Mesenchymal stem cell (in vitro differentiated cells and primary cell): ENCODE measurements around the gene RBMS1.
A peak's percentile ranks its signal among the peaks of the same experiment; 100 is the strongest.

Experiments
- DNase-seq: peaks from one replicate; pipeline ENCODE4 v3.0.0-alpha.2; 2013
- H2AFZ ChIP-seq: one replicate; pipeline ENCODE4 v1.6.1; 2013; ENCODE audit warnings: low read depth, mild to moderate bottlenecking, control low read depth, inconsistent platforms, low read length, moderate library complexity
- H2AK5ac ChIP-seq: 2 replicates; pipeline ENCODE4 v1.6.1; 2013; ENCODE audit warnings: low read length, moderate library complexity, mild to moderate bottlenecking, inconsistent platforms; ENCODE audit not compliant: severe bottlenecking
- H2BK120ac ChIP-seq: one replicate; pipeline ENCODE4 v1.6.1; 2013; ENCODE audit warnings: low read depth, mild to moderate bottlenecking, inconsistent platforms, low read length, moderate library complexity
- H2BK12ac ChIP-seq, 2 experiments: one replicate each; pipeline ENCODE4 v1.6.1; 2013; ENCODE audit warnings: inconsistent platforms in 2 of 2, low read length in 2 of 2, mild to moderate bottlenecking in 2 of 2, moderate library complexity in 2 of 2, control low read depth in 1 of 2
- H2BK15ac ChIP-seq: one replicate; pipeline ENCODE4 v1.6.1; 2013; ENCODE audit warnings: mild to moderate bottlenecking, low read depth, inconsistent platforms; ENCODE audit not compliant: poor library complexity, severe bottlenecking
- H2BK5ac ChIP-seq: 2 replicates; pipeline ENCODE4 v1.6.1; 2013; ENCODE audit warnings: low read depth, mild to moderate bottlenecking, low read length, control low read depth, inconsistent platforms; ENCODE audit not compliant: poor library complexity, severe bottlenecking
- H3K14ac ChIP-seq, 2 experiments: one replicate each; pipeline ENCODE4 v1.6.1; 2013; ENCODE audit warnings: inconsistent platforms in 2 of 2, low read length in 2 of 2, control low read depth in 1 of 2, mild to moderate bottlenecking in 1 of 2, moderate library complexity in 1 of 2
- H3K18ac ChIP-seq, 2 experiments: one replicate each; pipeline ENCODE4 v1.6.1; 2013; ENCODE audit warnings: inconsistent platforms in 2 of 2, low read length in 2 of 2, control low read depth in 1 of 2, low read depth in 1 of 2, mild to moderate bottlenecking in 1 of 2
- H3K23ac ChIP-seq, 2 experiments: one replicate each; pipeline ENCODE4 v1.6.1; 2013; ENCODE audit warnings: inconsistent platforms in 2 of 2, low read length in 2 of 2, mild to moderate bottlenecking in 2 of 2, moderate library complexity in 2 of 2, control low read depth in 1 of 2
- H3K27ac ChIP-seq: 2 replicates; pipeline ENCODE4 v1.5.1; 2013; ENCODE audit warnings: mild to moderate bottlenecking, moderate library complexity, low read length, control low read depth, inconsistent platforms; ENCODE audit not compliant: poor library complexity, severe bottlenecking
- H3K27me3 ChIP-seq, 2 experiments: 2 replicates each; pipeline versions ENCODE4 v1.6.1 to v1.7.0; 2013; ENCODE audit warnings: low read length in 2 of 2, mild to moderate bottlenecking in 2 of 2, moderate library complexity in 2 of 2, control low read depth in 1 of 2, inconsistent platforms in 1 of 2; ENCODE audit not compliant: control insufficient read depth in 1 of 2, insufficient read depth in 1 of 2
- H3K36me3 ChIP-seq, 2 experiments: 2 replicates each; pipeline versions ENCODE4 v1.6.1 to v1.7.0; 2013; ENCODE audit warnings: low read length in 2 of 2, control low read depth in 1 of 2, inconsistent platforms in 1 of 2, low read depth in 1 of 2, mild to moderate bottlenecking in 1 of 2; ENCODE audit not compliant: insufficient read depth in 2 of 2, control insufficient read depth in 1 of 2
- H3K4ac ChIP-seq, 2 experiments: one replicate each; pipeline ENCODE4 v1.6.1; 2013; ENCODE audit warnings: inconsistent platforms in 2 of 2, low read length in 2 of 2, mild to moderate bottlenecking in 2 of 2, moderate library complexity in 2 of 2, control low read depth in 1 of 2, low read depth in 1 of 2
- H3K4me1 ChIP-seq: 2 replicates; pipeline ENCODE4 v1.6.1; 2013; ENCODE audit warnings: low read depth, low read length, control low read depth; ENCODE audit not compliant: control insufficient read depth, insufficient read depth
- H3K4me2 ChIP-seq: 2 replicates; pipeline ENCODE4 v1.6.1; 2013; ENCODE audit warnings: low read length, mild to moderate bottlenecking, inconsistent platforms; ENCODE audit not compliant: poor library complexity, severe bottlenecking
- H3K4me3 ChIP-seq, 2 experiments: 2 replicates each; pipeline versions ENCODE4 v1.5.1 to v1.7.0; 2013; ENCODE audit warnings: low read length in 2 of 2, mild to moderate bottlenecking in 2 of 2, control low read depth in 1 of 2, low read depth in 1 of 2; ENCODE audit not compliant: insufficient read depth in 1 of 2
- H3K79me1 ChIP-seq: replicated peaks from 2 replicates; pipeline ENCODE4 v1.6.1; 2013; ENCODE audit warnings: mild to moderate bottlenecking, control low read depth, low read length, inconsistent platforms; ENCODE audit not compliant: poor library complexity, severe bottlenecking
- H3K9ac ChIP-seq: 2 replicates; pipeline ENCODE4 v1.7.0; 2013; ENCODE audit warnings: mild to moderate bottlenecking, low read length, moderate library complexity
- H3K9me3 ChIP-seq: 2 replicates; pipeline ENCODE4 v1.7.0; 2013; ENCODE audit warnings: mild to moderate bottlenecking, low read length; ENCODE audit not compliant: control insufficient read depth
- H4K8ac ChIP-seq: one replicate; pipeline ENCODE4 v1.6.1; 2013; ENCODE audit warnings: inconsistent platforms, mild to moderate bottlenecking, low read length, moderate library complexity
- H4K91ac ChIP-seq: one replicate; pipeline ENCODE4 v1.6.1; 2013; ENCODE audit warnings: mild to moderate bottlenecking, low read length, inconsistent platforms
- WGBS: methylation state at CpG from one replicate; pipeline ENCODE4 v1.1.7; 2013; ENCODE audit warnings: mixed read lengths; 5-methylcytosine and 5-hydroxymethylcytosine counted together

The RBMS1 gene

DNA sequence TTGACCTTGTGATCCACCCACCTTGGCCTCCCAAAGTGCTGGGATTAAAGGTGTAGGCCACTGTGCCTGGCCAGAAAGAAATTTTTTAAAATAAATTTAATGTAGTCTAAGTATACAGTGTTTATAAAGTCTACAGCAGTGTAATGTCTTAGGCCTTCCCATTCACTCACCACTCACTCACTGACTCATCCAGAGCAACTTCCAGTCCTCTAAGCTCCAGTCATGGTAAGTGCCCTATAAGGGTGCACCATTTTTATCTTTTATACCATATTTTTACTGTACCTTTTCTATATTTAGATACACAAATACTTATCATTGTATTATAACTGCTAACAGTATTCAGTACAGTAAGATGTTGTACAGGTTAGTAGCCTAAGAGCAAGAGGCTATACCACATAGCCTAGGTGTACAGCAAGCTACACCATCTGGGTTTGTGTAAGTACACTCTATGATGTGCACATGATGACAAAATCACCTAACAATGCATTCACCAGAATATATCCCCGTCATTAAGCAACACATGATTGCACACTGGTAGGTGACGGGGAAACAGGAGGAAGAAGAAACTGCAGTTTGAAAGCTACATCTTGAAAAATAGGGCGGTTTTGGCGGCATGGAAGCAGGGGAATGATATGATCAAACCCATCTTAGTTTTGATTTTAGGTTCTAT lies 188.4 kb downstream of the RBMS1 start:
- H3K4me1 ChIP-seq: peaks cover 4% of the 10 kb centered on the region
- H2BK15ac ChIP-seq: no peak overlapping the region
- no peaks in the 10 kb centered on the region for H3K9me3 ChIP-seq
- no peak overlapping the region for H2AFZ ChIP-seq
- no peak overlapping the region for H3K18ac ChIP-seq
- no peak overlapping the region for H3K4me3 ChIP-seq
- no peak overlapping the region for H2BK120ac ChIP-seq
- H3K14ac ChIP-seq: no peak overlapping the region
- H3K4ac ChIP-seq: no peak overlapping the region
- peak overlapping the region; percentile 88 for H3K9ac ChIP-seq
- peak; percentile 74 for DNase-seq
- H3K27me3 ChIP-seq: no peaks in the 10 kb centered on the region
- H2AK5ac ChIP-seq: no peak overlapping the region
- H2BK5ac ChIP-seq: no peak overlapping the region
- H3K79me1 ChIP-seq: peaks cover 12% of the 10 kb centered on the region
- no peak overlapping the region for H4K8ac ChIP-seq
- no peak overlapping the region for H4K91ac ChIP-seq
- no CpG with 5 or more reads among the region's 4 CpGs for WGBS
- H3K4me2 ChIP-seq: no peak overlapping the region
- no peak overlapping the region for H3K23ac ChIP-seq
- H3K36me3 ChIP-seq: peaks cover 6 to 85% of the 10 kb centered on the region in 2 experiments
- no peak overlapping the region for H2BK12ac ChIP-seq
- H3K27ac ChIP-seq: no peak overlapping the region

GRCh38 chr2:160303527-160303926 lies 190.1 kb downstream of the RBMS1 start:
- H3K4me1 ChIP-seq: peaks cover 11% of the 10 kb centered on the region
- WGBS: 100% methylated on average over 2 of the region's 3 CpGs
- H2BK5ac ChIP-seq: no peak overlapping the region

GRCh38 chr2:160303076-160303475 lies 190.5 kb downstream of the RBMS1 start:
- H3K9me3 ChIP-seq: no peaks in the 10 kb centered on the region
- no peak overlapping the region for H2BK120ac ChIP-seq
- H3K4me2 ChIP-seq: no peak overlapping the region
- no peaks in the 10 kb centered on the region for H3K27me3 ChIP-seq
- H4K91ac ChIP-seq: no peak overlapping the region
- peaks cover 19% of the 10 kb centered on the region for H3K79me1 ChIP-seq
- no peak overlapping the region for H2BK15ac ChIP-seq
- no peak overlapping the region for H2AK5ac ChIP-seq
- H4K8ac ChIP-seq: no peak overlapping the region
- H2BK12ac ChIP-seq: no peak overlapping the region
- H2BK5ac ChIP-seq: no peak overlapping the region
- no peak overlapping the region for H3K18ac ChIP-seq
- H2AFZ ChIP-seq: no peak overlapping the region
- no peak overlapping the region for H3K4ac ChIP-seq
- 100% methylated on average over 2 of the region's 2 CpGs for WGBS
- H3K4me3 ChIP-seq: no peak overlapping the region
- peaks cover 9% of the 10 kb centered on the region for H3K4me1 ChIP-seq
- peaks cover 12 to 85% of the 10 kb centered on the region in 2 experiments for H3K36me3 ChIP-seq
- no peak overlapping the region for H3K23ac ChIP-seq
- no peak overlapping the region for H3K9ac ChIP-seq
- no peak overlapping the region for H3K27ac ChIP-seq
- H3K14ac ChIP-seq: no peak overlapping the region
- no peak for DNase-seq

More at GRCh38 chr2:160303527-160303926, 190.1 kb downstream of the RBMS1 start:
- no peak overlapping the region for H3K4me2 ChIP-seq
- H3K9ac ChIP-seq: no peak overlapping the region
- H2AK5ac ChIP-seq: no peak overlapping the region
- H3K18ac ChIP-seq: no peak overlapping the region
- H3K9me3 ChIP-seq: no peaks in the 10 kb centered on the region
- no peak for DNase-seq
- no peak overlapping the region for H2AFZ ChIP-seq
- H3K14ac ChIP-seq: no peak overlapping the region
- peaks cover 17% of the 10 kb centered on the region for H3K79me1 ChIP-seq
- H4K8ac ChIP-seq: no peak overlapping the region
- H2BK12ac ChIP-seq: no peak overlapping the region
- H4K91ac ChIP-seq: no peak overlapping the region
- peaks cover 12 to 85% of the 10 kb centered on the region in 2 experiments for H3K36me3 ChIP-seq
- no peak overlapping the region for H3K27ac ChIP-seq
- H3K23ac ChIP-seq: no peak overlapping the region
- H2BK120ac ChIP-seq: no peak overlapping the region
- H3K4me3 ChIP-seq: no peak overlapping the region
- H3K4ac ChIP-seq: no peak overlapping the region
- no peaks in the 10 kb centered on the region for H3K27me3 ChIP-seq
- H2BK15ac ChIP-seq: no peak overlapping the region

GRCh38 chr2:160301420-160301819 lies 192.2 kb downstream of the RBMS1 start:
- H2BK12ac ChIP-seq: no peak overlapping the region
- no peak overlapping the region for H4K8ac ChIP-seq
- no peak overlapping the region for H2AFZ ChIP-seq
- WGBS: 91% methylated on average over 2 of the region's 2 CpGs
- H3K36me3 ChIP-seq: peaks cover 17 to 93% of the 10 kb centered on the region in 2 experiments
- peaks cover 7% of the 10 kb centered on the region for H3K4me1 ChIP-seq
- H3K23ac ChIP-seq: no peak overlapping the region
- H3K27me3 ChIP-seq: no peaks in the 10 kb centered on the region
- no peak overlapping the region for H3K14ac ChIP-seq
- H2BK120ac ChIP-seq: no peak overlapping the region
- no peak overlapping the region for H3K4ac ChIP-seq
- H3K9ac ChIP-seq: peak overlapping the region; percentile 66
- no peaks in the 10 kb centered on the region for H3K9me3 ChIP-seq
- H2BK5ac ChIP-seq: no peak overlapping the region
- H3K27ac ChIP-seq: no peak overlapping the region
- H3K4me2 ChIP-seq: no peak overlapping the region
- H3K18ac ChIP-seq: no peak overlapping the region
- no peak overlapping the region for H2BK15ac ChIP-seq
- H3K79me1 ChIP-seq: peaks cover 21% of the 10 kb centered on the region
- no peak overlapping the region for H4K91ac ChIP-seq
- no peak for DNase-seq
- H3K4me3 ChIP-seq: no peak overlapping the region
- H2AK5ac ChIP-seq: no peak overlapping the region
